Renal cortical epithelial cell (primary cell): ENCODE data around the gene TTLL3. TPM values are rescaled to one million over a fixed set of nuclear protein-coding genes. Genes with fewer than 3 reads are reported as not detected.
"Not testable (repeated sequence)": the region's sequence is repeated elsewhere in the genome, so short reads cannot be mapped to it uniquely, and the experiment has no call there.

ENCODE experiments used
- DNase-seq: peaks from one replicate; pipeline ENCODE4 v3.0.0-alpha.2; 2011; ENCODE audit warnings: low read depth
- total RNA-seq: library from RNA; depleted of rRNA; stranded (reverse); fragments of >200 nt; gene quantifications from 2 replicates; pipeline ENCODE4 v1.2.3, GENCODE V29; 2014

Gene TTLL3
- total RNA-seq, 1 donor from 2014 or later = 33.6 TPM

GRCh38 chr3:9866639-9867038 is 56.6 kb downstream of the TTLL3 start:
- no peak for DNase-seq

- no peak for DNase-seq
Measured at GRCh38 chr3:9867106-9867505, 57.0 kb downstream of the TTLL3 start.

- no peak for DNase-seq
Measured at GRCh38 chr3:9869955-9870354, 59.9 kb downstream of the TTLL3 start.

DNA sequence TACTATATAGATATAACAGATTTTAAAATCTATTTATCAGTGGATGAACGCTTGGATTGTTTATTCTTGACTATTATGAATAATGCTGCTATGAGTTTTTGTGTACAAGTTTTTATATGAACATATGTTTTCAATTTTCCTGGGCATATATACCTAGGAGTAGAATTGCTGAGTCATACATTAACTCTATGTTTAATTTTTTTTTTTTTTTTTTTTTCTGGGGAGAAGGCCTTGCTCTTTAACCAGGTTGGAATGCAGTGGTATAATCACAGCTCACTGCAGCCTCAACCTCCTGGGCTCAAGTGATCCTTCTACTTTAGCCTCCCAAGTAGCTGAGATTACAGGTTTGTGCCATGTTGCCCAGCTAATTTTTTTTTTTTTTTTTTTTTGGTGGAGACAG is 60.9 kb downstream of the TTLL3 start:
- peak; percentile 43 for DNase-seq

GRCh38 chr3:9872067-9872466 is 62.0 kb downstream of the TTLL3 start:
- DNase-seq = not testable (repeated sequence)

DNA sequence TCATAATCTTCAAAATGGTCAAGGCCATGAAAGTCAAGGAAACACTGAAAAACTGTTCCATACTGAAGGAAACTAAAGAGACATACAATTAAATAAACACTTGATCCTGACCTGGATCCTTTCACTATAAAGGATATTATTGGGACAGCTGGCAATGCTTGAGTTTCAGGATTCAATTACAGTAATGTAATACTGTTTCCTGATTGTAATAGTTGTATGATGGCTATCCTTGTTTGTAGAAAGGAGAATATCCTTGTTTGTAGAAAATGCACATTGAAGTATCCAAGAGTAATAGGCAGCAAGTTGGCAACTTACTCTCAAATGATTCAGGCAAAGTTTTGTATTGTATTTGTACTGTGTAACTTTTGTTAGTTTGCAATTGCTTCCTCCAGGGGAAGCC is 65.4 kb downstream of the TTLL3 start:
- DNase-seq = no peak

- DNase-seq = not testable (repeated sequence)
Measured at GRCh38 chr3:9876255-9876654, 66.2 kb downstream of the TTLL3 start.

DNA sequence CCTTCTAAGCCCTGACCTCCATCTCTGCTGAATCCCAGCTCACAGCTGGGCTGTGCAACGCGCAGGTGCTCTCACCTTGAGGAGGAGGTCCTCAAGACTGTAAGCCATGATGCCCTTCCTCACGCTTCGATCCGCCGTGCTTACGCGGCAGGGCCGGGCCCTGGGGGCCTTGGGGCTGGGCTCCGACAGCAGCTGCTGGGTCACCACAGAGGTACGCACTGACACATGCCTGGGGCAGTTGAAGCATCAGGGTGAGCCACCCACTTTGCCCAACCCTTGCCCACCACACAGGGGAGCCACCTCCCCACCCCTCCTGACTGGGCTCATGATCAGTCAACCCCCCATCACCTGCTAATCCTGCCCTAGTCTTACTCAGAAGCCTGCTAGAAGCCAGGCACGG is 66.9 kb downstream of the TTLL3 start:
- DNase-seq = no peak

DNA sequence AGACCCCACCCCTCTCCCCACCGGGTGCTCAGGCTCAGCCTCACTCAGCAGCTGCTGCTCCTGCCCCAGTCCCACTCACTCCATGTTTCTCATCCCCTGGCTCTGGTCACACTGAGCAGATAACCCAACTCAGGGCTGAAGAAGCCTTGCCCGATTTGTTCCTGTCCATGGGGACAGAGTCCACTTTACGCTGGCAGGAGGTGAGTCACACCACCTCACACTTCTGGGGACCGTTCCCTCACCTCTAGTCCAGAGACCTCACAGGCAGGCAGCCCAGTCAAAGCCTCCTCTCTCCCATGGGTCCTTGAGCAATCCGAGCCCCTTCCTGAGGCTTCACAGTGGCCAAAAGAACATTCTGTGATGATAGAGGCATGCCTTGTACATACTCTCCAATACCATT is 68.6 kb downstream of the TTLL3 start:
- peak; percentile 46 for DNase-seq

- DNase-seq = no peak
Measured at GRCh38 chr3:9879830-9880549, 69.9 kb downstream of the TTLL3 start, which contains the start of gene CIDEC. CIDEC (minus strand) TSS chr3:9880253; CDS start chr3:9878486, 1,767 bp downstream.

- no peak for DNase-seq
Measured at GRCh38 chr3:9881441-9881840, 71.4 kb downstream of the TTLL3 start.

GRCh38 chr3:9883706-9884554 is 73.9 kb downstream of the TTLL3 start:
- DNase-seq = no peak

DNA sequence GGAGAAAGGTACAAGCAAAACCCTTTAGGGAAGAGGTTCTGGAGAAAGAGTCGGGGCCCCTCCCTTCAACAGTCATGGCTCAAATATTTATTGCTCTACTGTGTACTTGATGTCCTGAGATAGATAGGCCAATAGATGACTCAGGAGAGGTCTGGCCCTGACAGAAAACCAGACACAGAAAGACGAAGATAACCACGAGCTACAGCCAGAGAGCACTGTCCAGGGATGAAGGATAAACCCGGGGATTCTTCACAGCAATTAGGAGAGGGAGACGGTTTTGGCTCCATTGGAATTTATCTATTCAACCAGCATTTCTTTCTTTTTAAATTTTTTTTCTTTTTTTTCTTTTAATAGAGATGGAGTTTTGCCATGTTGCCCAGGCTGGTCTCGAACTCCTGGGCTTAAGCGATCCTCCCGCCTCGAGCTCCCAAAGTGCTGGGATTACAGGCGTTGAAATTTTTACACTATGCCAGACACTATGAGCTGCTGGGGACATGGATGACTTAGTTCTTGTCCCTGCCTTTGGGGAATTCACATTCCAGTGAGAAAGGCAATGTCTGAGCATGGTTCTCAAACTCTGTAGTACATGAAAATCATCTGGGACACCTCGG is 74.6 kb downstream of the TTLL3 start:
- peak; percentile 82 for DNase-seq

Other genes starting within 250 kb of the TTLL3 start
- gene MTMR14, start 160.8 kb upstream of the TTLL3 start, total RNA-seq = 37.4 and 57.1 TPM in 2 replicates
- gene CPNE9, start 106.4 kb upstream of the TTLL3 start, total RNA-seq = not detected in 2 replicates
- 15.5 and 23.6 TPM in 2 replicates for gene BRPF1, start 78.5 kb upstream of the TTLL3 start, total RNA-seq
- 6.1 and 11.9 TPM in 2 replicates for gene OGG1, start 60.3 kb upstream of the TTLL3 start, total RNA-seq
- 28.7 and 38.7 TPM in 2 replicates for gene CAMK1, start 40.3 kb upstream of the TTLL3 start, total RNA-seq
- 55.2 and 57.5 TPM in 2 replicates for gene TADA3, start 17.8 kb upstream of the TTLL3 start, total RNA-seq
- gene ARPC4, start 17.2 kb upstream of the TTLL3 start, total RNA-seq = 212 and 474 TPM in 2 replicates
- 17.2 and 17.4 TPM in 2 replicates for gene RPUSD3, start 33.7 kb downstream of the TTLL3 start, total RNA-seq
- 0.10 TPM in 1 of 2 replicates, not detected in the other for gene CIDEC, start 70.0 kb downstream of the TTLL3 start, total RNA-seq
- gene JAGN1, start 80.3 kb downstream of the TTLL3 start, total RNA-seq = 31.1 and 38.4 TPM in 2 replicates
- gene IL17RE, start 92.6 kb downstream of the TTLL3 start, total RNA-seq = 0.69 and 1.3 TPM in 2 replicates
- 18.9 and 29.9 TPM in 2 replicates for gene IL17RC, start 106.8 kb downstream of the TTLL3 start, total RNA-seq
- gene CRELD1, start 123.6 kb downstream of the TTLL3 start, total RNA-seq = 35.9 and 74.2 TPM in 2 replicates
- gene PRRT3, start 142.1 kb downstream of the TTLL3 start, total RNA-seq = 1.0 and 3.0 TPM in 2 replicates
- gene EMC3, start 176.6 kb downstream of the TTLL3 start, total RNA-seq = 58.3 and 107 TPM in 2 replicates
- 7.3 and 16.7 TPM in 2 replicates for gene FANCD2, start 216.2 kb downstream of the TTLL3 start, total RNA-seq